ENCODE measurements around the gene SART1. TPM values are rescaled to one million over a fixed set of nuclear protein-coding genes. Genes with fewer than 3 reads are reported as not detected.

SART1 gene
- total and polyA plus RNA-seq, 10 of the 15 experiments (the other 5 are each of a cell fraction or from before 2014, with no cell fraction given), result 6.2 to 60.5 (median 37.4) TPM

- TF ChIP-seq CEBPZ (IDR thresholded peaks at IDR 0.05; ENCODE audit: low read depth, low read length) (no peak), RBBP5 (conservative IDR thresholded peaks at IDR 0.05) (no peak), JUNB (IDR thresholded peaks at IDR 0.05) (no peak), WRNIP1 (IDR thresholded peaks at IDR 0.05; ENCODE audit: borderline replicate concordance, low read depth, low read length) (0 out of 2 replicates have a peak, but pooled peaks have one; percentile 87), IRF4 (IDR thresholded peaks at IDR 0.05; ENCODE audit: low read depth, low read length) (peak; percentile 65; the same call in 1 of the 2 replicates), CHD2 (IDR thresholded peaks at IDR 0.05; ENCODE audit: borderline replicate concordance, low read depth, low read length) (no peak), MYC (IDR thresholded peaks at IDR 0.05; ENCODE audit: insufficient read depth, insufficient read length, insufficient replicate concordance, low read length, severe bottlenecking) (no peak), TCF12 (IDR thresholded peaks at IDR 0.05; ENCODE audit: low read depth, low read length) (no peak), IRF5 (IDR thresholded peaks at IDR 0.05; ENCODE audit: borderline replicate concordance) (no peak), KDM1A (IDR thresholded peaks at IDR 0.05; ENCODE audit: borderline replicate concordance) (no peak), ZNF384 (IDR thresholded peaks at IDR 0.05; ENCODE audit: borderline replicate concordance, low read depth, low read length) (peak; percentile 78), POLR2AphosphoS5 (IDR thresholded peaks at IDR 0.05; ENCODE audit: low read length) (no peak), STAT1 (conservative IDR thresholded peaks at IDR 0.05) (0 out of 2 replicates have a peak, but pooled peaks have one; percentile 56), YY1 (IDR thresholded peaks at IDR 0.05; ENCODE audit: low read depth, low read length) (peak; percentile 58), CHD1 (IDR thresholded peaks at IDR 0.05; ENCODE audit: low read depth, low read length) (no peak), EGR1 (IDR thresholded peaks at IDR 0.05; ENCODE audit: borderline replicate concordance in 1 of 2, low read depth in 2 of 2, low read length in 2 of 2) (no peak), BMI1 (IDR thresholded peaks at IDR 0.05; ENCODE audit: borderline replicate concordance) (no peak), HCFC1 (IDR thresholded peaks at IDR 0.05; ENCODE audit: low read length) (no peak; the same call in 1 of the 2 replicates), POLR2AphosphoS2 (IDR thresholded peaks at IDR 0.05; ENCODE audit: low read depth, low read length) (no peak), CHD4 (IDR thresholded peaks at IDR 0.05) (no peak)
- TF ChIP-seq, protein P1, sequence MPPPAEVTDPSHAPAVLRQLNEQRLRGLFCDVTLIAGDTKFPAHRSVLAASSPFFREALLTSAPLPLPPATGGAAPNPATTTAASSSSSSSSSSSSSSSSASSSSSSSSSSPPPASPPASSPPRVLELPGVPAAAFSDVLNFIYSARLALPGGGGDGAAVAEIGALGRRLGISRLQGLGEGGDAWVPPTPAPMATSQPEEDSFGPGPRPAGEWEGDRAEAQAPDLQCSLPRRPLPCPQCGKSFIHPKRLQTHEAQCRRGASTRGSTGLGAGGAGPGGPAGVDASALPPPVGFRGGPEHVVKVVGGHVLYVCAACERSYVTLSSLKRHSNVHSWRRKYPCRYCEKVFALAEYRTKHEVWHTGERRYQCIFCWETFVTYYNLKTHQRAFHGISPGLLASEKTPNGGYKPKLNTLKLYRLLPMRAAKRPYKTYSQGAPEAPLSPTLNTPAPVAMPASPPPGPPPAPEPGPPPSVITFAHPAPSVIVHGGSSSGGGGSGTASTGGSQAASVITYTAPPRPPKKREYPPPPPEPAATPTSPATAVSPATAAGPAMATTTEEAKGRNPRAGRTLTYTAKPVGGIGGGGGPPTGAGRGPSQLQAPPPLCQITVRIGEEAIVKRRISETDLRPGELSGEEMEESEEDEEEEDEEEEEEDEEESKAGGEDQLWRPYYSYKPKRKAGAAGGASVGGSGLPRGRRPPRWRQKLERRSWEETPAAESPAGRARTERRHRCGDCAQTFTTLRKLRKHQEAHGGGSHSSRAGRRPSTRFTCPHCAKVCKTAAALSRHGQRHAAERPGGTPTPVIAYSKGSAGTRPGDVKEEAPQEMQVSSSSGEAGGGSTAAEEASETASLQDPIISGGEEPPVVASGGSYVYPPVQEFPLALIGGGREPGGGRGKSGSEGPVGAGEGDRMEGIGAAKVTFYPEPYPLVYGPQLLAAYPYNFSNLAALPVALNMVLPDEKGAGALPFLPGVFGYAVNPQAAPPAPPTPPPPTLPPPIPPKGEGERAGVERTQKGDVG (CRISPR knock-in tag; IDR thresholded peaks at IDR 0.05), result no peak
- TF ChIP-seq, protein P2, sequence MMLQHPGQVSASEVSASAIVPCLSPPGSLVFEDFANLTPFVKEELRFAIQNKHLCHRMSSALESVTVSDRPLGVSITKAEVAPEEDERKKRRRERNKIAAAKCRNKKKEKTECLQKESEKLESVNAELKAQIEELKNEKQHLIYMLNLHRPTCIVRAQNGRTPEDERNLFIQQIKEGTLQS (IDR thresholded peaks at IDR 0.05; ENCODE audit: borderline replicate concordance, extremely low read depth, low read depth, low read length), result no peak
Observed at GRCh38 chr11:65988791-65989592, 27.5 kb downstream of the SART1 start (continued).

Data from GM12878 (cell line).